Uterus (tissue), 4 donors: ENCODE results near the gene SNF8. TPM values are rescaled to one million over a fixed set of nuclear protein-coding genes. Genes with fewer than 3 reads are reported as not detected.

Experiments used
- DNase-seq, 2 donors: peaks; one replicate each; pipeline ENCODE4 v3.0.0-alpha.2; 2019 to 2020
- H3K27ac ChIP-seq, 2 donors: fragments of 200-600 bp; sonication (generic); 1 replicate in 1 of 2; 2 replicates in 1 of 2; pipeline ENCODE4 v1.5.1; 2016 to 2018
- H3K27me3 ChIP-seq, 2 donors: fragments of 200-600 bp; sonication (generic); one replicate each; pipeline ENCODE4 v1.5.1; 2018 to 2019; ENCODE audit warnings: control low read depth in 1 of 2
- H3K36me3 ChIP-seq, 2 donors: fragments of 200-600 bp; sonication (generic); one replicate each; pipeline ENCODE4 v1.5.1; 2019; ENCODE audit warnings: control low read depth in 1 of 2
- H3K4me1 ChIP-seq, 2 donors: fragments of 200-600 bp; sonication (generic); one replicate each; pipeline ENCODE4 v1.5.1; 2018 to 2019; ENCODE audit warnings: control low read depth in 1 of 2
- H3K4me3 ChIP-seq, 2 donors: fragments of 200-600 bp; sonication (generic); 1 replicate in 1 of 2; 2 replicates in 1 of 2; pipeline ENCODE4 v1.5.1; 2018 to 2019; ENCODE audit warnings: mild to moderate bottlenecking in 1 of 2
- H3K9me3 ChIP-seq, 2 donors: fragments of 200-600 bp; sonication (generic); one replicate each; pipeline ENCODE4 v1.5.1; 2019; ENCODE audit warnings: control low read depth in 1 of 2
- POLR2A ChIP-seq, 2 donors: fragments of 450-650 bp; IDR thresholded peaks; one replicate each; pipeline ENCODE4 v1.6.1; 2016; ENCODE audit warnings: antibody characterized with exemption in 2 of 2, mild to moderate bottlenecking in 1 of 2, moderate library complexity in 1 of 2
- intact Hi-C: fragments of 100-400 bp; cut with DNase I; formaldehyde crosslinking; loops from one replicate; pipeline ENCODE4 v1.15.1; 2023; ENCODE audit warnings: low total_unique reads
- total RNA-seq, 4 donors: library from RNA; depleted of rRNA in 3 of 4; stranded (reverse); fragments of >200 nt in 3 of 4; gene quantifications; one replicate each; pipeline versions ENCODE4 v1.1.0 to v1.2.4, GENCODE V29; 2014 to 2023
- TF ChIP-seq, protein P1 (sequence below), 4 experiments: fragments of 200-600 bp in 2 of 4; fragments of 450-650 bp in 2 of 4; sonication (generic) in 2 of 4; IDR thresholded peaks; one replicate each; pipeline ENCODE4 v1.5.1; 2016 to 2019; ENCODE audit warnings: antibody characterized with exemption in 4 of 4, mild to moderate bottlenecking in 2 of 4, moderate library complexity in 1 of 4
- donor health status: DM: yes; HTN: yes; CAD: no.

SNF8 gene
- total RNA-seq, 4 donors from 2014 or later = 6.9 to 64.6 (median 38.4) TPM

DNA sequence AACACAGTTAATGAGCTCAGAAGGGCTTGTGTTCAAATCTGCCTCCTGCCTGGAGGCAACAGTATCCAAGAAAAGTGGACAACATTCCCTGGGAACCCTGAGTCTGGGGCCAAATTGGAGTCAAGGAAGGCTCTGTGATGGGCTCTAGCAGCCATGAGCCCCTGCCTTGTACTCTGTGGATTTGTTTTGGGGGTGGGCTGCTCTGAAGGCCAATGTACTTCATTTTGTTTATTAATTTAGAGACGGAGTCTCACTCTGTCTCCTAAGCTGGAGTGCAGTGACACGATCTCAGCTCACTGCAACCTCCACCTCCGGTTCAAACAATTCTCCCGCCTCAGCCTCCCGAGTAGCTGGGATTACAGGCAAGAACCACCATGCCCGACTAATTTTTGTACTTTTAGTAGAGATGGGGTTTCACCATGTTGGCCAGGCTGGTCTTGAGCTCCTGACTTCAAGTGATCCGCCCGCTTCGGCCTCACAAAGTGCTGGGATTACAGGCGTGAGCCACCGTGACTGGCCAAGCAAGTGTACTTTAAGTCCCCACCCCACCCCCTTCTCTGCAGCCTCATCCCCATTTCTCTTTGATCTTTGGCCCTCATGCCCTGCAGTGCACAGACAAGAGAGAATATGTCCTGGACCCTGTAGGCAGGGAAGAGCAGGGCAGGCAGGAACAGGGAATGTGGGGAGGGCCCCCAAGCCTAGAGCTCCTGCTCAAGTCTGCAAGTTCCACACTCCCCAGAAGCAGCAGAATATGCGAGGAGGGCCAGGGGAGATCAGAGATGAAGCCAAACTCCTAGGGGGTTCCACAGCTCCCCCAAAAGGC lies 26.4 kb upstream of the SNF8 start:
- Histone ChIP-seq H3K36me3 (no peaks in the 10 kb centered on the region), H3K4me3 (no peak overlapping the region), H3K9me3 (no peaks in the 10 kb centered on the region), H3K27ac (no peak overlapping the region), H3K4me1 (no peaks in the 10 kb centered on the region), H3K27me3 (no peaks in the 10 kb centered on the region)
- DNase-seq = no peak
- intact Hi-C loops = no loop called here
- TF ChIP-seq POLR2A (IDR thresholded peaks at IDR 0.05) = no peak
- TF ChIP-seq, protein P1, sequence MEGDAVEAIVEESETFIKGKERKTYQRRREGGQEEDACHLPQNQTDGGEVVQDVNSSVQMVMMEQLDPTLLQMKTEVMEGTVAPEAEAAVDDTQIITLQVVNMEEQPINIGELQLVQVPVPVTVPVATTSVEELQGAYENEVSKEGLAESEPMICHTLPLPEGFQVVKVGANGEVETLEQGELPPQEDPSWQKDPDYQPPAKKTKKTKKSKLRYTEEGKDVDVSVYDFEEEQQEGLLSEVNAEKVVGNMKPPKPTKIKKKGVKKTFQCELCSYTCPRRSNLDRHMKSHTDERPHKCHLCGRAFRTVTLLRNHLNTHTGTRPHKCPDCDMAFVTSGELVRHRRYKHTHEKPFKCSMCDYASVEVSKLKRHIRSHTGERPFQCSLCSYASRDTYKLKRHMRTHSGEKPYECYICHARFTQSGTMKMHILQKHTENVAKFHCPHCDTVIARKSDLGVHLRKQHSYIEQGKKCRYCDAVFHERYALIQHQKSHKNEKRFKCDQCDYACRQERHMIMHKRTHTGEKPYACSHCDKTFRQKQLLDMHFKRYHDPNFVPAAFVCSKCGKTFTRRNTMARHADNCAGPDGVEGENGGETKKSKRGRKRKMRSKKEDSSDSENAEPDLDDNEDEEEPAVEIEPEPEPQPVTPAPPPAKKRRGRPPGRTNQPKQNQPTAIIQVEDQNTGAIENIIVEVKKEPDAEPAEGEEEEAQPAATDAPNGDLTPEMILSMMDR (IDR thresholded peaks at IDR 0.05) = no peak

DNA sequence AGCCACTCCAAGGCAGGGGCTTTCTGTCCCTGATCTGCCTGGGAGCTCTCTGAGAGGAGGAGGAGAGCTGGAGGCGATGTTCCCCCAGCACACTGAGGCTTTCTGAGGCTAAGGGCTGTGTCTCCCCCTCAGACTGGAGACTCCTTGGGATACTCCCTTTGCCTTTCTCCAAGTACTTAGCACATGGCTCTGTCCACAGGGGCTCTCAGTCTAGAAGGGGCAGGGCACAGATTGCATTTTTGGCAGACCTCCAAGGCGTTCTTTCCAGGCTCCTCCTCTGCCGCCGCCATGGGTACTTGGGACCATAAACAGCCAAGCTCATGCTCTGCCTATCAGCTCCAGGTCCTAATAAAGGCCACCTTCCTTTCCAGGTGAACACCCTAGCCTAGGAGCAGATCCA lies 25.6 kb upstream of the SNF8 start:
- no peaks in the 10 kb centered on the region for H3K4me1 ChIP-seq
- no peaks in the 10 kb centered on the region for H3K36me3 ChIP-seq
- no peaks in the 10 kb centered on the region for H3K27me3 ChIP-seq
- no peaks in the 10 kb centered on the region for H3K9me3 ChIP-seq
- no peak overlapping the region for H3K4me3 ChIP-seq
- no peak for DNase-seq
- intact Hi-C loops = no loop called here
- H3K27ac ChIP-seq = no peak overlapping the region
- TF ChIP-seq, protein P1 (IDR thresholded peaks at IDR 0.05) = no peak
- no peak for TF ChIP-seq POLR2A (IDR thresholded peaks at IDR 0.05)

DNA sequence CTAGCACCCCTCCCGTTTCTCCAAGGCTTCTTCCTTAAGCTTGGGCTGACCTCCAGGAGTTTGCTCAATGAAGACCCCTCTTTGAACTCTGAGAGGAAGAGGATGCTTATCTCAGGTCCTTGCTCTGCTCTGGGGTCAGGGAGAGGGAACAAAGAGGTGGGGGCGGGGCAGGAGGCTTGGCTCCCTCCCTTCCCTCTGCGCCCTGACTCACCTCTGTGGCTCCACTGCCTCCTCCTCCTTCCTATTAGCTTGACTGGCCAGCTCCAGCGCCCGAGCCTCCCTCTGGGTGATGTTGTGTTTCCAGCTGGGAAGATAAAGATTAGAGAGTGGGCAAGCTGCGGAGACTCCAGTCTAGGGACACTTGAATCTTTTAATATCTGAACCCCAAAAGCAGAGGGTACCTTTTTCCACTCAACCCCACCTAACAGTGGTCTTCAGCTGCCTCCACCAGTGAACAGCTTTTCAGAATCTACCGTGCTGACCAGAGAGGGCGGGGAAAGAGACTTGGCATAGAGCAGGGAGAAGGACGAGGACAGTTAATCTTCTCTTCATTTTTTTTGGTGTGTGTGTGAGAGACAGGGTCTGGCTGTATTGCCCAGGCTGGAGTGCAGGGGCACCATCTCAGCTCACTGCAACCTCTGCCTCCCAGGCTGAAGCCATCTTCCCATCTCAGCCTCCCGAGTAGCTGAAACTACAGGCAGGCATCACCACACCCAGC lies 17.0 kb upstream of the SNF8 start:
- TF ChIP-seq POLR2A (IDR thresholded peaks at IDR 0.05) = no peak
- TF ChIP-seq, protein P1 (IDR thresholded peaks at IDR 0.05) = no peak
- H3K27ac ChIP-seq = no peak overlapping the region
- H3K9me3 ChIP-seq = no peaks in the 10 kb centered on the region
- no peaks in the 10 kb centered on the region for H3K36me3 ChIP-seq
- DNase-seq = no peak
- H3K27me3 ChIP-seq = no peaks in the 10 kb centered on the region
- no peaks in the 10 kb centered on the region for H3K4me1 ChIP-seq
- H3K4me3 ChIP-seq = no peak overlapping the region
- intact Hi-C loops = no loop called here

DNA sequence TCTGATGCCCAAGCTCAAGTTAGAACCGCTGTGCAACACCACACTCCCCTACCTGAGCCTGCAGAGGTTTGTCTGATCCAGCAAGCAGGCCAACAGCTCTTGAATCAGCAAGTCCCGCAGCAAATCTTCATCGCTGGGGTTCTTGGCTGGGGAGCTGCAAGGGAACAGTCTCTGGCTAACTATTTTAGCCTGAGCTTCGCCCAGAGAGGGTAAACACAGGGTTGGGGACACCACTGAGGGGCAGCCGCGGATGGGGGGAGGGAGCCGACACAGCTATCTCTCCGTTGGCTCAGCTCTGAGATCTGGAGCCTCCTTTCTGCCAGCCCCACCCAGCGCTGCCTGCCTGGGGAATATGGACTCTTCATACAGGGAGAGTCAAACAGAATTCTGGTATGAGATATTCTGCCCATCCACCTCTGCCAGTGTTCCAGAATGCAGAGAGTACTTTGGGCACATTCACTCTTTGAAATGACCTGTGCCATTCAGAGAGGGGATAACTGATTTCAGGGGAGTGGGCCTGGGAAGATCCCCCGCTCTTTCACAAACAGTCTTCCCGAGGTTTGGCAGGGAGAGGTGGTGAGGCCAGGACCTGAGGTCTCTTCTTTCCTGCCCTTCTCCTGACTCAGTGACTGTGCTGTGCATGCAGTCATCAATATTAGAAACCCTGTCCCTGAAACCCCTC lies 16.3 kb upstream of the SNF8 start:
- H3K9me3 ChIP-seq = no peaks in the 10 kb centered on the region
- no peak for TF ChIP-seq POLR2A (IDR thresholded peaks at IDR 0.05)
- TF ChIP-seq, protein P1 (IDR thresholded peaks at IDR 0.05) = no peak
- intact Hi-C loops = no loop called here
- H3K27me3 ChIP-seq = no peaks in the 10 kb centered on the region
- no peak overlapping the region for H3K27ac ChIP-seq
- H3K4me1 ChIP-seq = no peaks in the 10 kb centered on the region
- H3K4me3 ChIP-seq = no peak overlapping the region
- H3K36me3 ChIP-seq = no peaks in the 10 kb centered on the region
- DNase-seq = no peak
